Epidermal melanocyte (primary cell): ENCODE data around the gene NPRL2.

Source experiments
- DNase-seq: peaks from one replicate; pipeline ENCODE4 v3.0.0; 2011; ENCODE audit warnings: low spot score; ENCODE audit not compliant: insufficient read length

NPRL2 gene

GRCh38 chr3:50350527-50351322, at the start of gene NPRL2, which contains the start of gene CYB561D2:
TSS of gene NPRL2 (minus strand) at chr3:50350775. CDS start at chr3:50350652, 123 bp downstream.
TSS of gene CYB561D2 (plus strand) at chr3:50350862. CDS start at chr3:50351434, 572 bp downstream.
- DNase-seq, result peak; percentile 99

- no peak for DNase-seq
Measured at GRCh38 chr3:50396502-50396901, 45.9 kb upstream of the NPRL2 start.

GRCh38 chr3:50395070-50395860, 44.7 kb upstream of the NPRL2 start:
- no peak for DNase-seq

GRCh38 chr3:50393061-50393460, 42.5 kb upstream of the NPRL2 start:
- DNase-seq, result no peak

- DNase-seq, result no peak
Measured at GRCh38 chr3:50392101-50392715, 41.6 kb upstream of the NPRL2 start.

- DNase-seq, result no peak
Measured at GRCh38 chr3:50390508-50391224, 40.1 kb upstream of the NPRL2 start.

GRCh38 chr3:50389414-50389767, 38.8 kb upstream of the NPRL2 start:
- DNase-seq, result no peak

- DNase-seq, result no peak
Measured at GRCh38 chr3:50388720-50389413, 38.3 kb upstream of the NPRL2 start.

GRCh38 chr3:50388016-50388719, 37.6 kb upstream of the NPRL2 start:
- DNase-seq, result no peak

GRCh38 chr3:50385754-50386153, 35.2 kb upstream of the NPRL2 start:
- no peak for DNase-seq

GRCh38 chr3:50383750-50384149, 33.2 kb upstream of the NPRL2 start:
- no peak for DNase-seq

GRCh38 chr3:50382722-50383121, 32.1 kb upstream of the NPRL2 start:
- no peak for DNase-seq

- no peak for DNase-seq
Measured at GRCh38 chr3:50381383-50381782, 30.8 kb upstream of the NPRL2 start.

- no peak for DNase-seq
Measured at GRCh38 chr3:50380405-50381085, 30.0 kb upstream of the NPRL2 start.

GRCh38 chr3:50378757-50379156, 28.2 kb upstream of the NPRL2 start:
- no peak for DNase-seq

GRCh38 chr3:50378024-50378423, 27.4 kb upstream of the NPRL2 start:
- DNase-seq, result no peak

- DNase-seq, result no peak
Measured at GRCh38 chr3:50375258-50375931, 24.8 kb upstream of the NPRL2 start.

- DNase-seq, result no peak
Measured at GRCh38 chr3:50374363-50375257, 24.0 kb upstream of the NPRL2 start.
